ENCODE measurements around the gene SPTBN1.

The SPTBN1 gene

GRCh38 chr2:54634564-54635511 is 178.7 kb downstream of the SPTBN1 start:
- H3K9me2 ChIP-seq (replicated peaks; ENCODE audit: low read depth, low read length) = no peaks in the 10 kb centered on the region
- H3K36me3 ChIP-seq (ENCODE audit: insufficient read depth, low read length) = peaks cover 97% of the 10 kb centered on the region
- H2AFZ ChIP-seq (ENCODE audit: low read length) = no peak overlapping the region
- H4K20me1 ChIP-seq (ENCODE audit: insufficient read depth, low read length, poor library complexity, severe bottlenecking) = peaks cover 16% of the 10 kb centered on the region
- TF ChIP-seq EZH2phosphoT487 (IDR thresholded peaks at IDR 0.05; ENCODE audit: borderline replicate concordance) = no peak
- no peak for TF ChIP-seq CTCF (conservative IDR thresholded peaks at IDR 0.05; ENCODE audit: low read length)
- H3K9me3 ChIP-seq (ENCODE audit: insufficient read depth, low read depth, low read length) = no peaks in the 10 kb centered on the region
- no peaks in the 10 kb centered on the region for H3K27me3 ChIP-seq (ENCODE audit: insufficient read depth, low read length, poor library complexity, severe bottlenecking)
- no peaks in the 10 kb centered on the region for H3K4me1 ChIP-seq (ENCODE audit: insufficient read depth, low read length, poor library complexity, severe bottlenecking)
- H3K9ac ChIP-seq (ENCODE audit: low read depth, low read length, poor library complexity, severe bottlenecking) = no peak overlapping the region
- H3K4me3 ChIP-seq (ENCODE audit: low read length, poor library complexity, severe bottlenecking) = no peak overlapping the region
- no peak overlapping the region for H3K4me2 ChIP-seq (ENCODE audit: low read depth, low read length, poor library complexity, severe bottlenecking)
- H3K79me2 ChIP-seq (ENCODE audit: insufficient read depth, low read length) = peaks cover 3% of the 10 kb centered on the region; the same call in 1 of the 2 replicates
- H3F3A ChIP-seq (ENCODE audit: low read depth) = no peaks in the 10 kb centered on the region

DNA sequence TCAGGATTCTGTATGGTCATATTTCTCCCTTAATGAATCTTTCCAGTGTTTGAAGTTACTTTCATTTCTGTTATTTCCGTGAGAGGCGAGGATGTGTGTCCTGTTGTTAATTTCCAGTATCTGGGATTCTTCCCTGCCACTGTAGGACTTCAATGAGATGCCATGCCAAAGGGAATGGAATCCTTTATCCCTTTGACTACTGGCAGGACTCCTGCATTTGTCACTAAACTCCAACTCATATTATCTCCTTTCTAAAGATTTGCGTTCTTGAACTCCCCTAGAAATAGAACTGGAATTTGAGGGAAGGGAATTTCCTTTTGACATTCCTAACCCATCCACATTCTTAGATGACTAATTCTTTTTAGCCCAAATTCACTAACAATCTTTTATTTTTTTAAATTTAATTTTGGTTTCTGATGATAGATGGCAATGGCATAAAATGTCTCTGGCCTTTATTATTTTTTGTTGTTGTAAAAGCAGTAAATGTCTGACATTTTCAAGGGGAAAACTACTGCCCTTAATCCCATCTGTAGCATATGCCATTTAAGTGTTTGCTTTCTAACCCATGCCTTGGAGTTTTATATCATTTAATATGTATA is 179.5 kb downstream of the SPTBN1 start:
- Histone ChIP-seq H3K36me3 (ENCODE audit: insufficient read depth, low read length) (peaks cover 97% of the 10 kb centered on the region), H3K9ac (ENCODE audit: low read depth, low read length, poor library complexity, severe bottlenecking) (no peak overlapping the region), H3K4me3 (ENCODE audit: low read length, poor library complexity, severe bottlenecking) (no peak overlapping the region), H3K4me1 (ENCODE audit: insufficient read depth, low read length, poor library complexity, severe bottlenecking) (no peaks in the 10 kb centered on the region), H3K9me2 (replicated peaks; ENCODE audit: low read depth, low read length) (no peaks in the 10 kb centered on the region), H3K9me3 (ENCODE audit: insufficient read depth, low read depth, low read length) (no peaks in the 10 kb centered on the region), H3K4me2 (ENCODE audit: low read depth, low read length, poor library complexity, severe bottlenecking) (no peak overlapping the region), H4K20me1 (ENCODE audit: insufficient read depth, low read length, poor library complexity, severe bottlenecking) (peaks cover 16% of the 10 kb centered on the region), H3K27me3 (ENCODE audit: insufficient read depth, low read length, poor library complexity, severe bottlenecking) (no peaks in the 10 kb centered on the region), H3K79me2 (ENCODE audit: insufficient read depth, low read length) (peaks cover 3% of the 10 kb centered on the region; the same call in 1 of the 2 replicates), H2AFZ (ENCODE audit: low read length) (no peak overlapping the region), H3F3A (ENCODE audit: low read depth) (no peaks in the 10 kb centered on the region)
- TF ChIP-seq EZH2phosphoT487 (IDR thresholded peaks at IDR 0.05; ENCODE audit: borderline replicate concordance) (no peak), CTCF (conservative IDR thresholded peaks at IDR 0.05; ENCODE audit: low read length) (no peak)

- Histone ChIP-seq H3K36me3 (ENCODE audit: insufficient read depth, low read length) (peaks cover 97% of the 10 kb centered on the region), H3F3A (ENCODE audit: low read depth) (no peaks in the 10 kb centered on the region), H3K79me2 (ENCODE audit: insufficient read depth, low read length) (no peaks in the 10 kb centered on the region), H3K4me1 (ENCODE audit: insufficient read depth, low read length, poor library complexity, severe bottlenecking) (no peaks in the 10 kb centered on the region), H3K27me3 (ENCODE audit: insufficient read depth, low read length, poor library complexity, severe bottlenecking) (no peaks in the 10 kb centered on the region), H3K4me3 (ENCODE audit: low read length, poor library complexity, severe bottlenecking) (no peak overlapping the region), H3K9me2 (replicated peaks; ENCODE audit: low read depth, low read length) (no peaks in the 10 kb centered on the region), H3K9me3 (ENCODE audit: insufficient read depth, low read depth, low read length) (no peaks in the 10 kb centered on the region), H4K20me1 (ENCODE audit: insufficient read depth, low read length, poor library complexity, severe bottlenecking) (peaks cover 14% of the 10 kb centered on the region), H3K9ac (ENCODE audit: low read depth, low read length, poor library complexity, severe bottlenecking) (no peak overlapping the region), H3K4me2 (ENCODE audit: low read depth, low read length, poor library complexity, severe bottlenecking) (no peak overlapping the region), H2AFZ (ENCODE audit: low read length) (no peak overlapping the region)
- TF ChIP-seq EZH2phosphoT487 (IDR thresholded peaks at IDR 0.05; ENCODE audit: borderline replicate concordance) = no peak
- TF ChIP-seq CTCF (conservative IDR thresholded peaks at IDR 0.05; ENCODE audit: low read length) = no peak
Observed at GRCh38 chr2:54636415-54637139, 180.4 kb downstream of the SPTBN1 start.
